GM19467 (cell line): ENCODE results near the gene PDE8A.
"Not testable (repeated sequence)": the region's sequence is repeated elsewhere in the genome, so short reads cannot be mapped to it uniquely, and the experiment has no call there.

Experiments
- ATAC-seq: cut with Tn5 transposase; IDR thresholded peaks from one replicate; pipeline ENCODE4 v1.9.1; 2021; ENCODE audit warnings: mild to moderate bottlenecking, moderate library complexity; ENCODE audit not compliant: unreplicated experiment

Gene PDE8A

GRCh38 chr15:84961114-84961452, 20.6 kb upstream of the PDE8A start:
- no peak for ATAC-seq

GRCh38 chr15:84961707-84962106, 19.9 kb upstream of the PDE8A start:
- ATAC-seq, result no peak

DNA sequence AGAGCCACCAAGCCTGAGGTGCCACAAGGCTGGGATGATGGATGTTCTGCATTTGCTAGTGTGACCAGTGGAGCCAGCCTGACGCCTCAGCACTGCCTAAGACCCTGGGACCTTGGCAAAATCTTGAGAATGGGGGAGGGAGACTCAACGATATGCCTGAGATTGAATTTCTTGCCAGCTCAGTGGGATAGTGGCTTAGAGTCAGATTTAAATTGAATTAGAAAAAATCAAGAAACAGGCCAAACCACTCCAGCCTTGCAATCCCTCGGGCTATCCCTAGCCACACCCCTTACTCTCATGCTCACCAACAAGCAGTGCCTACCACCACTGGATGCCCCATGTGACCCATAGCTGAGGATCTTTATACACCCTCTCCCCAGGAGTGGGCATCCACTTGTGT, 18.7 kb upstream of the PDE8A start:
- ATAC-seq, result no peak

- ATAC-seq, result no peak
Measured at GRCh38 chr15:84967380-84967779, 14.3 kb upstream of the PDE8A start.

GRCh38 chr15:84968301-84968700, 13.4 kb upstream of the PDE8A start:
- ATAC-seq, result no peak

DNA sequence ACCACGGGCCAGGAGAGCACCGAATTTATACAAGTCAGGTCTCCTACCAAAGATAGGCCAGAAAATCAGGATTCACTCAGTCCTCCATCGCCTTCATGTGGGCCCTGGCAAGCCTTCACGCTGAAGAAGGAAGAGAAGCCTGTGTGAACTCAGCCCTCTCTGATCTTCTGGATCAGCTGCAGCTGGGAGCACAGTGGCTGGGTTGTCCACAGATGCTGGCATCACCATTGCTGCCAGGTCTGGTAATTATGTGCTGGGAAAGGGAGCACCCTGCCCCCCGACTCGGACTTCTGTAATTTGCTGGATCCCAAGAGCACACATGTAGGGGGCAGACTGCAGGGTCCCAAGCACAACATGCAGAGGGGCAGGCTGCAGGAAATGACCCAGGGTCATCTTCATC, 12.4 kb upstream of the PDE8A start:
- ATAC-seq, result no peak

DNA sequence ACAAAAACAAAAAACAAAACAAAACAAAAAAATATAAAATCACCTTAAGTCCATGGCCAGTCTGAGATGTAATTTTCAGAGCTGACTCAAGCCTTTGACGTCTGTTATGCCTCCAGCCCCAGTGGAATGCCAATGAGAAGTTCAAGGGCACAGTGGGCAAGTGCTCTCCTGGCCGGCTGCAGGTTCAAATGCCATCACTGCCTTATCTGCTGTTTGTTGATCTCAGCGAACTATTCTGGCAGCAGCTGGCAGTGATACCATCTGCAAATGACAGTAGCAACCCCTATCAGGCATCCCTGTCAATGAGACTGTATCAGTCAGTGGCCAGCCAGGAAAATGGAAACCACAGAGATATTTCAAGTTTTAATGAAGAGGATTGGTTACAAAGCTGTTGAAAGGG, 10.8 kb upstream of the PDE8A start:
- ATAC-seq, result no peak

GRCh38 chr15:84973492-84974460, 7.9 kb upstream of the PDE8A start:
- no peak for ATAC-seq

DNA sequence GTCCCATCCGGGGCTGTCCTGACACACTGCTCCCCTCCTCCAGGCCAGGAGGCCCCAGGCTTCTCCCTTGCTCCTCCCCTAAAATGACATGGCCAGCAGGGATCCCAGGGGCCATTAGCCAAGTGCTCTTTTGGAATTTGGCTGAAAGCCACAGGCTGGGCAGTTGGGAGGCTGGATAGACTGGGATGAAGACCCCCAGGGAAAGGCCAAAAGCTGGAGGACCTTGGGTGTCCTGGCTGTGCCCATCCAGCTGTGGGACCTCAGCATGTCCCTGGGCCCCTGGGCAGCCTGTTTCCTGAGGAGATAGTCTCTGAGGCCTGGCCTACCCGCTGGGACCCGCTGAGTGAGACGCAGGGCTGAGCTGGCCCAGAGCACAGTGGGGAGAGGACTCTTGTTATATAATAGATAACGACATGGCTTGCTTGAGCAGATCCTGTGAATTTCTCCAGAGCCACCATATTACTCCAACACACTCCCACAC, 5.7 kb upstream of the PDE8A start:
- no peak for ATAC-seq

- ATAC-seq, result no peak
Measured at GRCh38 chr15:84976746-84977345, 4.8 kb upstream of the PDE8A start.

DNA sequence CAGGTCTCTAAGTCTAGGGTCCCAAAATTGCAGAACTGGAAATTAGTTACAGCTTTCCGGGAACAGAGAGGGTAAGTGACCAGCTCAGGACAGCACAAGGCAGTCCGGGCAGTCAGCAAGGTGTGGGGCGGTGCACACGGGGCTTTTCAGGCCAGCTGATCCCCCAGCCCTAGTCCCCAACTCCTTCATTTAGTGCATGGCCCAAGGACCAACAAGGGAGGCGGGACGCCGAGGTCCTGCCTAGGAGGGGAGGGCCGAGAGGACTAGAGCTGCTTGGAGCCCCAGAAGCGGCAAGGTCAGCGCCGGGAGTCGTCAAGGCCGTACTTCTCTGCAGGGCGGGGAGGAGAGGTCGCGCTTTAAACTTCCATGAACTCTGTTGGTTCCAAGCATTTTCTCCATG, 2.0 kb upstream of the PDE8A start:
- ATAC-seq, result no peak

GRCh38 chr15:84980196-84981053, 1.2 kb upstream of the PDE8A start:
- ATAC-seq, result peak; percentile 52

- peak; percentile 55 for ATAC-seq
Measured at GRCh38 chr15:84981054-84981710, 474 bp upstream of the PDE8A start.

DNA sequence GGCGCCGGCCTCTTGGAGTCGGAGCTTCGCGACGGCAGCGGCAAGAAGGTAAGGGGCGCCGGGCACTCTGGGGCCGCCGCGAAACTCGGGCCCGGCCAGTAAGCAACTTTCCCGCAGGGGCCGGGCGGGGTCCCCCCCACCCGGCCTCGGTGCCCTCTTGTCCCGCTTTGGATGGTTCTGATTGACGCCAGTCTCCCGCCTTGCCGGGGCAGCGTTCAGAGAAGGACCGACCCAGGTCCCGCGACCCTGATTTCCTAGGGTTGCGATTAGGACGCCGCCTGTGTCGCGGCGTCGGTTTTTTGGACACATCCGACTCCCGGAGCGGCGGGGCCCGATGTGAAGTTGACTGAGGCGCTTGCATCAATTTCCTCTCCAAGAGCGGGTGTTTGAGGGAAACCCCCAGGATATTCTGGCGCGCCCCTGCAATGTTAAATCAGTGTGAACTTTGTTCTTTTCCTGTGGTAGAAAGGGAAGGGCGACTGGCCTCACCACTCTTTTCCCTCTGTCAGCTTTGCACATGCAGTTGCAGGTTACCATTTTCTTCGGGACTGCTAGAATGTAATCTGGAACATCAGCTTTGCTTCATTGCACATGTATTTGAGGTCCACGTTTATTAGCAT, 755 bp downstream of the PDE8A start:
- no peak for ATAC-seq

GRCh38 chr15:84983294-84983693, 1.6 kb downstream of the PDE8A start:
- ATAC-seq, result no peak

- no peak for ATAC-seq
Measured at GRCh38 chr15:84983711-84984110, 2.1 kb downstream of the PDE8A start.

- ATAC-seq, result no peak
Measured at GRCh38 chr15:84985158-84985557, 3.5 kb downstream of the PDE8A start.

DNA sequence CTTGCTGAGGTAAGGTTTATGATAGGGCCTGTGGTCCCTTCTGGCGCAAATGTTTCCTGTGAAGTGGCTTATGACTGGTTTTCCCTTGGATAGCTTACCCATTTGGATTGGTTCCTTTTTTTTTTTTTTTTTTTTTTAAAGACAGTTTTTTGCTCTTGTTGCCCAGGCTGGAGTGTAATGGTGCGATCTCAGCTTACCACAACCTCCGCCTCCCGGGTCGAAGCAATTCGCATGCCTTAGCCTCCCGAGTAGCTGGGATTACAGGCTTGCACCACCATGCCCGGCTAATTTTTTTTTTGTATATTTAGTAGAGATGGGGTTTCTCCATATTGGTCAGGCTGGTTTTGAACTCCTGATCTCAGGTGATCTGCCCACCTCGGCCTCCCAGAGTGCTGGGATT, 5.7 kb downstream of the PDE8A start:
- not testable (repeated sequence) for ATAC-seq

- no peak for ATAC-seq
Measured at GRCh38 chr15:84987949-84988624, 6.4 kb downstream of the PDE8A start.
